HepG2 (cell line): ENCODE results near the gene CTNND1. TPM values are rescaled to one million over a fixed set of nuclear protein-coding genes. Genes with fewer than 3 reads are reported as not detected.

ENCODE experiments used
- CBFB ChIP-seq: sonication (generic); formaldehyde crosslinking; IDR thresholded peaks from 2 replicates; pipeline ENCODE4 v1.4.0; 2020; ENCODE audit warnings: missing genetic modification reagents
- EP300 ChIP-seq, 3 experiments: sonication (generic) in 1 of 3; formaldehyde crosslinking in 1 of 3; IDR thresholded peaks; 2 replicates each; pipeline versions ENCODE4 v1.5.1 to v1.6.1; 2011 to 2020; ENCODE audit warnings: low read depth in 2 of 3, low read length in 2 of 3, borderline replicate concordance in 1 of 3, improper control_type of control experiment in 1 of 3, mild to moderate bottlenecking in 1 of 3, missing genetic modification reagents in 1 of 3, moderate library complexity in 1 of 3
- HNRNPH1 ChIP-seq: fragments of 200-400 bp; formaldehyde crosslinking; optimal IDR thresholded peaks from 2 replicates; pipeline ENCODE3; 2017; ENCODE audit warnings: mild to moderate bottlenecking, low read depth, low read length
- KLF12 ChIP-seq: sonication (generic); formaldehyde crosslinking; IDR thresholded peaks from 2 replicates; pipeline ENCODE4 v1.4.0; 2020; ENCODE audit warnings: missing genetic modification reagents, borderline replicate concordance
- PHF8 ChIP-seq: sonication (generic); formaldehyde crosslinking; IDR thresholded peaks from 2 replicates; pipeline ENCODE4 v1.5.0; 2020; ENCODE audit warnings: missing genetic modification reagents
- SIX1 ChIP-seq: sonication (generic); formaldehyde crosslinking; IDR thresholded peaks from 2 replicates; pipeline ENCODE4 v1.4.0; 2020; ENCODE audit warnings: missing genetic modification reagents, borderline replicate concordance
- TFE3 ChIP-seq: IDR thresholded peaks from 2 replicates; pipeline ENCODE4 v1.6.1; 2016
- ZNF12 ChIP-seq: sonication (generic); formaldehyde crosslinking; IDR thresholded peaks from 2 replicates; pipeline ENCODE4 v1.5.0; 2020; ENCODE audit warnings: missing genetic modification reagents
- ZNF136 ChIP-seq: sonication (generic); formaldehyde crosslinking; IDR thresholded peaks from 2 replicates; pipeline ENCODE4 v1.8.1; 2022; ENCODE audit warnings: low read depth, mild to moderate bottlenecking, moderate library complexity, missing genetic modification reagents
- ZNF18 ChIP-seq: sonication (generic); formaldehyde crosslinking; IDR thresholded peaks from 2 replicates; pipeline ENCODE4 v1.8.0; 2022; ENCODE audit warnings: mild to moderate bottlenecking, missing genetic modification reagents; ENCODE audit not compliant: insufficient replicate concordance
- ZNF253 ChIP-seq: sonication (generic); formaldehyde crosslinking; IDR thresholded peaks from 2 replicates; pipeline ENCODE4 v1.8.0; 2022; ENCODE audit warnings: mild to moderate bottlenecking, missing genetic modification reagents, borderline replicate concordance
- ZNF607 ChIP-seq: sonication (generic); formaldehyde crosslinking; IDR thresholded peaks from 2 replicates; pipeline ENCODE4 v1.5.1; 2020; ENCODE audit warnings: missing genetic modification reagents, mild to moderate bottlenecking, borderline replicate concordance
- ZNF713 ChIP-seq: sonication (generic); formaldehyde crosslinking; IDR thresholded peaks from 2 replicates; pipeline ENCODE4 v1.4.0; 2020; ENCODE audit warnings: mild to moderate bottlenecking, missing genetic modification reagents
- ZNF724P ChIP-seq: sonication (generic); formaldehyde crosslinking; IDR thresholded peaks from 2 replicates; pipeline ENCODE4 v1.8.0; 2022; ENCODE audit warnings: missing genetic modification reagents, borderline replicate concordance
- polyA plus RNA-seq, 8 experiments: library from polyadenylated mRNA; depleted of rRNA in 3 of 8; stranded (reverse) in 7 of 8; unstranded in 1 of 8; fragments of >200 nt; fragmentation: Illumina TruSeq in 4 of 8; extraction: Trizol in 4 of 8; gene quantifications; 2 replicates each; pipeline versions ENCODE4 v1.2.1 to v1.2.3, GENCODE V29; 2011 to 2016; ENCODE audit warnings: low read depth in 4 of 8, missing spikeins in 1 of 8, mixed read lengths in 1 of 8; ENCODE audit not compliant: insufficient read depth in 1 of 8
- total RNA-seq, 5 experiments: library from RNA; depleted of rRNA; stranded (reverse); fragments of >200 nt; fragmentation: Illumina TruSeq; extraction: Trizol; gene quantifications; 2 replicates each; pipeline ENCODE4 v1.2.3, GENCODE V29; 2016; ENCODE audit warnings: low read depth in 1 of 5
- TF ChIP-seq, protein P1 (sequence below): sonication (generic); formaldehyde crosslinking; IDR thresholded peaks from 2 replicates; pipeline ENCODE4 v1.4.0; 2020; ENCODE audit warnings: missing genetic modification reagents
- TF ChIP-seq, protein P2 (sequence below): IDR thresholded peaks from 2 replicates; pipeline ENCODE4 v1.6.1; 2012; ENCODE audit warnings: low read length, improper control_type of control experiment

Gene CTNND1
- total and polyA plus RNA-seq, 2 of the 13 experiments (the other 11 are each of a cell fraction or from before 2014, with no cell fraction given), result 117 to 128 TPM

GRCh38 chr11:57741132-57742086, 20.2 kb upstream of the CTNND1 start, which contains the start of gene SELENOH (continued):
- TF ChIP-seq TFE3, result no peak; the same call in 1 of the 2 replicates
- no peak for TF ChIP-seq KLF12 (CRISPR knock-in tag)
- TF ChIP-seq SIX1 (CRISPR knock-in tag), result 0 out of 2 replicates have a peak, but pooled peaks have one; percentile 6
- TF ChIP-seq, protein P1, sequence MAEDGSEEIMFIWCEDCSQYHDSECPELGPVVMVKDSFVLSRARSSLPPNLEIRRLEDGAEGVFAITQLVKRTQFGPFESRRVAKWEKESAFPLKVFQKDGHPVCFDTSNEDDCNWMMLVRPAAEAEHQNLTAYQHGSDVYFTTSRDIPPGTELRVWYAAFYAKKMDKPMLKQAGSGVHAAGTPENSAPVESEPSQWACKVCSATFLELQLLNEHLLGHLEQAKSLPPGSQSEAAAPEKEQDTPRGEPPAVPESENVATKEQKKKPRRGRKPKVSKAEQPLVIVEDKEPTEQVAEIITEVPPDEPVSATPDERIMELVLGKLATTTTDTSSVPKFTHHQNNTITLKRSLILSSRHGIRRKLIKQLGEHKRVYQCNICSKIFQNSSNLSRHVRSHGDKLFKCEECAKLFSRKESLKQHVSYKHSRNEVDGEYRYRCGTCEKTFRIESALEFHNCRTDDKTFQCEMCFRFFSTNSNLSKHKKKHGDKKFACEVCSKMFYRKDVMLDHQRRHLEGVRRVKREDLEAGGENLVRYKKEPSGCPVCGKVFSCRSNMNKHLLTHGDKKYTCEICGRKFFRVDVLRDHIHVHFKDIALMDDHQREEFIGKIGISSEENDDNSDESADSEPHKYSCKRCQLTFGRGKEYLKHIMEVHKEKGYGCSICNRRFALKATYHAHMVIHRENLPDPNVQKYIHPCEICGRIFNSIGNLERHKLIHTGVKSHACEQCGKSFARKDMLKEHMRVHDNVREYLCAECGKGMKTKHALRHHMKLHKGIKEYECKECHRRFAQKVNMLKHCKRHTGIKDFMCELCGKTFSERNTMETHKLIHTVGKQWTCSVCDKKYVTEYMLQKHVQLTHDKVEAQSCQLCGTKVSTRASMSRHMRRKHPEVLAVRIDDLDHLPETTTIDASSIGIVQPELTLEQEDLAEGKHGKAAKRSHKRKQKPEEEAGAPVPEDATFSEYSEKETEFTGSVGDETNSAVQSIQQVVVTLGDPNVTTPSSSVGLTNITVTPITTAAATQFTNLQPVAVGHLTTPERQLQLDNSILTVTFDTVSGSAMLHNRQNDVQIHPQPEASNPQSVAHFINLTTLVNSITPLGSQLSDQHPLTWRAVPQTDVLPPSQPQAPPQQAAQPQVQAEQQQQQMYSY, result no peak
- peak; percentile 83 for TF ChIP-seq ZNF607 (CRISPR knock-in tag)
- no peak for TF ChIP-seq EP300 (IDR thresholded peaks at IDR 0.05; ENCODE audit: low read depth in 2 of 2, low read length in 2 of 2)
- TF ChIP-seq EP300 (CRISPR knock-in tag; IDR thresholded peaks at IDR 0.05; ENCODE audit: borderline replicate concordance), result no peak
- peak; percentile 82 for TF ChIP-seq PHF8 (CRISPR knock-in tag)
- 0 out of 2 replicates have a peak, but pooled peaks have one; percentile 21 for TF ChIP-seq ZNF724P (CRISPR knock-in tag)
- 0 out of 2 replicates have a peak, but pooled peaks have one; percentile 39 for TF ChIP-seq ZNF136 (CRISPR knock-in tag)
- no peak for TF ChIP-seq ZNF18 (CRISPR knock-in tag)
- TF ChIP-seq ZNF713 (CRISPR knock-in tag), result 0 out of 2 replicates have a peak, but pooled peaks have one; percentile 62
- TF ChIP-seq CBFB (CRISPR knock-in tag), result peak; percentile 45; the same call in 1 of the 2 replicates
- TF ChIP-seq HNRNPH1, result no peak
- TF ChIP-seq ZNF253 (CRISPR knock-in tag), result no peak
- TF ChIP-seq, protein P2, sequence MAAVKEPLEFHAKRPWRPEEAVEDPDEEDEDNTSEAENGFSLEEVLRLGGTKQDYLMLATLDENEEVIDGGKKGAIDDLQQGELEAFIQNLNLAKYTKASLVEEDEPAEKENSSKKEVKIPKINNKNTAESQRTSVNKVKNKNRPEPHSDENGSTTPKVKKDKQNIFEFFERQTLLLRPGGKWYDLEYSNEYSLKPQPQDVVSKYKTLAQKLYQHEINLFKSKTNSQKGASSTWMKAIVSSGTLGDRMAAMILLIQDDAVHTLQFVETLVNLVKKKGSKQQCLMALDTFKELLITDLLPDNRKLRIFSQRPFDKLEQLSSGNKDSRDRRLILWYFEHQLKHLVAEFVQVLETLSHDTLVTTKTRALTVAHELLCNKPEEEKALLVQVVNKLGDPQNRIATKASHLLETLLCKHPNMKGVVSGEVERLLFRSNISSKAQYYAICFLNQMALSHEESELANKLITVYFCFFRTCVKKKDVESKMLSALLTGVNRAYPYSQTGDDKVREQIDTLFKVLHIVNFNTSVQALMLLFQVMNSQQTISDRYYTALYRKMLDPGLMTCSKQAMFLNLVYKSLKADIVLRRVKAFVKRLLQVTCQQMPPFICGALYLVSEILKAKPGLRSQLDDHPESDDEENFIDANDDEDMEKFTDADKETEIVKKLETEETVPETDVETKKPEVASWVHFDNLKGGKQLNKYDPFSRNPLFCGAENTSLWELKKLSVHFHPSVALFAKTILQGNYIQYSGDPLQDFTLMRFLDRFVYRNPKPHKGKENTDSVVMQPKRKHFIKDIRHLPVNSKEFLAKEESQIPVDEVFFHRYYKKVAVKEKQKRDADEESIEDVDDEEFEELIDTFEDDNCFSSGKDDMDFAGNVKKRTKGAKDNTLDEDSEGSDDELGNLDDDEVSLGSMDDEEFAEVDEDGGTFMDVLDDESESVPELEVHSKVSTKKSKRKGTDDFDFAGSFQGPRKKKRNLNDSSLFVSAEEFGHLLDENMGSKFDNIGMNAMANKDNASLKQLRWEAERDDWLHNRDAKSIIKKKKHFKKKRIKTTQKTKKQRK, result no peak
- no peak for TF ChIP-seq ZNF12 (CRISPR knock-in tag)
